H1 (cell line): ENCODE measurements around the gene PNCK. TPM values are rescaled to one million over a fixed set of nuclear protein-coding genes. Genes with fewer than 3 reads are reported as not detected.

Source experiments
- CTCF ChIA-PET: fragments of 300-600 bp; sonication (Branson Sonifier 250); formaldehyde crosslinking; loops from one replicate; lab custom pipeline; 2021; ENCODE audit not compliant: partially characterized antibody; lab: Charles Lee
- POLR2A ChIA-PET: fragments of 300-600 bp; sonication (Branson Sonifier 250); formaldehyde crosslinking; loops from one replicate; lab custom pipeline; 2021; ENCODE audit warnings: inconsistent platforms; ENCODE audit not compliant: partially characterized antibody; lab: Charles Lee
- DNase-seq, 2 experiments: peaks; one replicate each; pipeline versions ENCODE4 v3.0.0 to v3.0.0-alpha.2; 2010 to 2022; ENCODE audit warnings: low spot score in 2 of 2, low read depth in 1 of 2, mixed read lengths in 1 of 2
- FAIRE-seq: peaks from 2 replicates; lab custom pipeline; 2011; peaks lifted over from hg19 to GRCh38; lab: Jason Lieb, UNC
- H2AFZ ChIP-seq: 2 replicates; pipeline ENCODE4 v1.8.1; 2012; ENCODE audit warnings: low read length, inconsistent platforms
- H2AK5ac ChIP-seq: 2 replicates; pipeline ENCODE4 v1.6.1; 2013; ENCODE audit warnings: low read depth, low read length
- H2BK120ac ChIP-seq: replicated peaks from 2 replicates; pipeline ENCODE3; 2013; ENCODE audit warnings: low read depth, low read length, inconsistent platforms
- H2BK12ac ChIP-seq: 2 replicates; pipeline ENCODE4 v1.6.1; 2013; ENCODE audit warnings: low read depth, low read length
- H2BK15ac ChIP-seq: 2 replicates; pipeline ENCODE4 v1.6.1; 2013; ENCODE audit warnings: low read length
- H2BK20ac ChIP-seq: 2 replicates; pipeline ENCODE4 v1.6.1; 2013; ENCODE audit warnings: low read length
- H2BK5ac ChIP-seq: 2 replicates; pipeline ENCODE4 v1.6.1; 2013; ENCODE audit warnings: low read depth, low read length
- H3K14ac ChIP-seq: 2 replicates; pipeline ENCODE4 v1.6.1; 2013; ENCODE audit warnings: inconsistent platforms; ENCODE audit not compliant: insufficient read length
- H3K18ac ChIP-seq: 2 replicates; pipeline ENCODE4 v1.6.1; 2013; ENCODE audit warnings: low read length; ENCODE audit errors: extremely low read depth
- H3K23ac ChIP-seq: 2 replicates; pipeline ENCODE4 v1.6.1; 2013; ENCODE audit warnings: inconsistent platforms; ENCODE audit not compliant: insufficient read length
- H3K23me2 ChIP-seq: 2 replicates; pipeline ENCODE4 v1.6.1; 2013; ENCODE audit warnings: low read depth, low read length
- H3K27ac ChIP-seq: 2 replicates; pipeline ENCODE4 v1.6.1; 2011; ENCODE audit warnings: low read depth, low read length, inconsistent platforms
- H3K27me3 ChIP-seq, 4 experiments: replicated peaks in 1 of 4; 1 replicate in 1 of 4; 2 replicates in 3 of 4; pipeline versions ENCODE4 v1.6.1 to v1.8.1; 2011 to 2013; ENCODE audit warnings: low read length in 3 of 4, mild to moderate bottlenecking in 3 of 4, inconsistent platforms in 2 of 4, mixed read lengths in 2 of 4, moderate library complexity in 1 of 4; ENCODE audit not compliant: control insufficient read depth in 3 of 4, insufficient read depth in 3 of 4; ENCODE audit errors: extremely low read depth in 1 of 4
- H3K36me3 ChIP-seq, 4 experiments: 2 replicates each; pipeline versions ENCODE4 v1.6.1 to v1.8.1; 2011 to 2013; ENCODE audit warnings: mild to moderate bottlenecking in 4 of 4, low read length in 3 of 4, moderate library complexity in 2 of 4, control low read depth in 1 of 4, inconsistent platforms in 1 of 4; ENCODE audit not compliant: insufficient read depth in 4 of 4, control insufficient read depth in 2 of 4
- H3K4ac ChIP-seq: replicated peaks from 2 replicates; pipeline ENCODE3; 2013; ENCODE audit warnings: low read length, low read depth, mixed read lengths, inconsistent platforms; ENCODE audit not compliant: insufficient read length
- H3K4me1 ChIP-seq, 4 experiments: replicated peaks in 1 of 4; 1 replicate in 1 of 4; 2 replicates in 3 of 4; pipeline versions ENCODE4 v1.6.1 to v1.8.1; 2011 to 2013; ENCODE audit warnings: low read length in 3 of 4, inconsistent platforms in 2 of 4, mixed read lengths in 1 of 4; ENCODE audit not compliant: insufficient read depth in 4 of 4, control insufficient read depth in 3 of 4
- H3K4me2 ChIP-seq, 2 experiments: 2 replicates each; pipeline versions ENCODE4 v1.6.1 to v1.8.1; 2011 to 2013; ENCODE audit warnings: low read depth in 2 of 2, low read length in 2 of 2, control low read depth in 1 of 2, inconsistent platforms in 1 of 2, mild to moderate bottlenecking in 1 of 2; ENCODE audit not compliant: insufficient read depth in 1 of 2
- H3K4me3 ChIP-seq, 4 experiments: fragments of 200-600, 300-600 bp in 1 of 4; sonication (generic), shearing (Covaris generic), sonication (Bioruptor Twin) in 1 of 4; 2 replicates each; pipeline versions ENCODE4 v1.5.1 to v1.8.1; 2011 to 2016; ENCODE audit warnings: low read length in 4 of 4, low read depth in 3 of 4, control low read depth in 2 of 4, inconsistent platforms in 2 of 4, mild to moderate bottlenecking in 2 of 4, mixed read lengths in 1 of 4, moderate library complexity in 1 of 4; ENCODE audit not compliant: insufficient read depth in 2 of 4; ENCODE audit errors: extremely low read depth in 1 of 4
- H3K56ac ChIP-seq: replicated peaks from 2 replicates; pipeline ENCODE3; 2013; ENCODE audit warnings: low read depth, mild to moderate bottlenecking, mixed read lengths, low read length, inconsistent platforms; ENCODE audit not compliant: insufficient read length
- H3K79me1 ChIP-seq: 2 replicates; pipeline ENCODE4 v1.6.1; 2013; ENCODE audit warnings: low read depth, low read length, control low read depth
- H3K79me2 ChIP-seq, 2 experiments: 2 replicates each; pipeline versions ENCODE4 v1.6.1 to v1.8.1; 2012 to 2013; ENCODE audit warnings: low read length in 2 of 2, mild to moderate bottlenecking in 2 of 2, inconsistent platforms in 1 of 2; ENCODE audit not compliant: insufficient read depth in 2 of 2, control insufficient read depth in 1 of 2
- H3K9ac ChIP-seq, 4 experiments: replicated peaks in 1 of 4; 1 replicate in 1 of 4; 2 replicates in 3 of 4; pipeline versions ENCODE4 v1.6.1 to v1.8.1; 2011 to 2013; ENCODE audit warnings: low read depth in 3 of 4, low read length in 3 of 4, control low read depth in 2 of 4, mild to moderate bottlenecking in 2 of 4, moderate library complexity in 2 of 4, inconsistent platforms in 1 of 4; ENCODE audit errors: extremely low read depth in 1 of 4
- H3K9me3 ChIP-seq, 2 experiments: 2 replicates each; pipeline versions ENCODE4 v1.6.1 to v1.8.1; 2012 to 2013; ENCODE audit warnings: mild to moderate bottlenecking in 2 of 2, moderate library complexity in 2 of 2, control low read depth in 1 of 2, inconsistent platforms in 1 of 2, low read depth in 1 of 2, low read length in 1 of 2, mixed read lengths in 1 of 2; ENCODE audit not compliant: insufficient read depth in 2 of 2
- H4K20me1 ChIP-seq, 2 experiments: replicated peaks in 1 of 2; 2 replicates each; pipeline versions ENCODE3 to v1.8.1; 2011 to 2013; ENCODE audit warnings: inconsistent platforms in 2 of 2, low read length in 2 of 2, mild to moderate bottlenecking in 1 of 2; ENCODE audit not compliant: insufficient read depth in 2 of 2, control insufficient read depth in 1 of 2
- H4K5ac ChIP-seq: 2 replicates; pipeline ENCODE4 v1.6.1; 2013; ENCODE audit warnings: low read length, low read depth, mixed read lengths, inconsistent platforms; ENCODE audit not compliant: insufficient read length
- H4K8ac ChIP-seq: 2 replicates; pipeline ENCODE4 v1.8.0; 2013; ENCODE audit warnings: mild to moderate bottlenecking, moderate library complexity, low read length, inconsistent platforms; ENCODE audit not compliant: insufficient read depth; ENCODE audit errors: extremely low read depth
- H4K91ac ChIP-seq: replicated peaks from 2 replicates; pipeline ENCODE3; 2013; ENCODE audit warnings: low read length, mixed read lengths, inconsistent platforms; ENCODE audit not compliant: insufficient read length
- E2F6 ChIP-seq: IDR thresholded peaks from 2 replicates; pipeline ENCODE4 v1.6.1; 2012; ENCODE audit warnings: inconsistent platforms
- JUND ChIP-seq: IDR thresholded peaks from 2 replicates; pipeline ENCODE4 v1.6.1; 2011; ENCODE audit warnings: mild to moderate bottlenecking, improper control_type of control experiment, low read length
- KDM1A ChIP-seq: fragments of 200-600, 300-600 bp; sonication (generic); IDR thresholded peaks from 2 replicates; pipeline ENCODE4 v1.7.1; 2016; ENCODE audit warnings: mild to moderate bottlenecking, low read length, borderline replicate concordance
- POLR2A ChIP-seq, 2 experiments: IDR thresholded peaks; 1 replicate in 1 of 2; 2 replicates in 1 of 2; pipeline ENCODE4 v1.6.1; 2011; ENCODE audit warnings: low read depth in 2 of 2, low read length in 2 of 2, mild to moderate bottlenecking in 2 of 2; ENCODE audit errors: control extremely low read depth in 1 of 2
- RFX5 ChIP-seq: IDR thresholded peaks from 2 replicates; pipeline ENCODE4 v1.6.1; 2011; ENCODE audit warnings: low read depth, low read length, improper control_type of control experiment, borderline replicate concordance
- SIX5 ChIP-seq: IDR thresholded peaks from 2 replicates; pipeline ENCODE4 v1.6.1; 2011; ENCODE audit warnings: mild to moderate bottlenecking, low read depth, low read length
- WGBS, 2 experiments: shearing (Covaris generic) in 1 of 2; methylation state at CpG; one replicate each; pipeline versions ENCODE4 v1.1.6 to v1.1.7; 2013 to 2015; ENCODE audit warnings: low lambda C conversion rate in 2 of 2, mixed read lengths in 2 of 2, inconsistent platforms in 1 of 2, low coverage in 1 of 2, missing lambda C conversion rate in 1 of 2; ENCODE audit not compliant: insufficient replicate concordance in 2 of 2, insufficient coverage in 1 of 2, insufficient read length in 1 of 2; ENCODE audit errors: extremely low coverage in 1 of 2, missing lambda C conversion rate in 1 of 2; 5-methylcytosine and 5-hydroxymethylcytosine counted together
- polyA plus RNA-seq, 7 experiments: library from polyadenylated mRNA; depleted of rRNA in 3 of 7; stranded (reverse) in 5 of 7; unstranded in 2 of 7; fragments of >200 nt in 5 of 7; fragments of 200-250 nt in 2 of 7; gene quantifications; 1 replicate in 5 of 7; 2 replicates in 1 of 7; 4 replicates in 1 of 7; pipeline versions ENCODE4 v1.2.1 to v1.2.3, GENCODE V29; 2011 to 2013; ENCODE audit warnings: missing spikeins in 2 of 7, mixed read lengths in 2 of 7
- total RNA-seq: library from RNA; stranded (reverse); fragmentation: NEBNext Ultra II Directional; extraction: Animal tissue kit (Norgen Biotek cat#: 25700); gene quantifications from 2 replicates; pipeline ENCODE4 v1.2.1, GENCODE V29; 2021

Gene PNCK
- total and polyA plus RNA-seq, 2 of the 8 experiments (the other 6 are each of a cell fraction or from before 2014, with no cell fraction given), result 6.2 to 6.3 TPM

GRCh38 chrX:153686711-153687110 lies 13.1 kb upstream of the PNCK start:
- H3K9ac ChIP-seq, result peak overlapping the region in 2 of 4 experiments; percentile 5 to 63; a peak in 1 of 7 replicates
- POLR2A ChIA-PET, result interaction anchor here (1.0 to 2.3 kb wide), 8 partner anchors 8 to 109 kb away, joined by 3 to 11 read pairs (median 4); partner anchors contain the start of genes BCAP31 and PNCK

More at GRCh38 chrX:153686711-153687110, 13.1 kb upstream of the PNCK start:
- no CpG with 5 or more reads among the region's 9 CpGs for WGBS, 2 experiments
- no peaks in the 10 kb centered on the region; the same call in 1 of the 2 replicates for H3K79me1 ChIP-seq
- H4K20me1 ChIP-seq, result peaks cover 2 to 3% of the 10 kb centered on the region in 2 experiments
- no peak overlapping the region for H4K5ac ChIP-seq
- peak overlapping the region; percentile 51; the same call in 1 of the 2 replicates for H4K8ac ChIP-seq
- no peak overlapping the region for H2BK5ac ChIP-seq
- peaks cover 0 to 13% of the 10 kb centered on the region in 2 experiments; a peak in 3 of 4 replicates for H3K79me2 ChIP-seq
- CTCF ChIA-PET, result interaction anchor here (1.0 to 2.1 kb wide), 9 partner anchors 8 to 147 kb away, joined by 3 to 10 read pairs (median 5); no protein-coding TSS in a partner anchor
- H2BK12ac ChIP-seq, result 0 out of 2 replicates have a peak overlapping the region, but pooled peaks have one; percentile 50
- no peak overlapping the region for H3K27ac ChIP-seq
- no peak overlapping the region for H2AK5ac ChIP-seq
- no peak overlapping the region for H2BK120ac ChIP-seq
- no peak overlapping the region for H3K4ac ChIP-seq
- no peaks in the 10 kb centered on the region for H3K27me3 ChIP-seq
- no peak overlapping the region; the same call in 1 of the 2 replicates for H3K18ac ChIP-seq
- TF ChIP-seq POLR2A (IDR thresholded peaks at IDR 0.05; ENCODE audit: control extremely low read depth in 1 of 2, low read depth in 2 of 2, low read length in 2 of 2) (no peak; a peak in 1 of 3 replicates), E2F6 (no peak), JUND (no peak), SIX5 (no peak), RFX5 (no peak), KDM1A (no peak)
- peak overlapping the region in 1 of 4 experiments; percentile 55; a peak in 1 of 8 replicates for H3K4me3 ChIP-seq
- H2AFZ ChIP-seq, result no peak overlapping the region
- H4K91ac ChIP-seq, result no peak overlapping the region
- H3K4me1 ChIP-seq, result peaks cover 0 to 27% (median 11%) of the 10 kb centered on the region in 4 experiments; a peak in 6 of 7 replicates
- no peak overlapping the region for H2BK20ac ChIP-seq
- no peak overlapping the region for H2BK15ac ChIP-seq
- H3K9me3 ChIP-seq, result peaks cover 4 to 5% of the 10 kb centered on the region in 2 experiments; a peak in 2 of 4 replicates
- no peak overlapping the region for H3K56ac ChIP-seq
- H3K23me2 ChIP-seq, result no peaks in the 10 kb centered on the region
- no peak overlapping the region for H3K14ac ChIP-seq
- H3K4me2 ChIP-seq, result peak overlapping the region; percentile 45 to 57
- FAIRE-seq (no peak), DNase-seq (peak in 1 of 2 experiments; percentile 48)
- H3K23ac ChIP-seq, result no peak overlapping the region
- peaks cover 0 to 16% (median 0%) of the 10 kb centered on the region in 4 experiments; a peak in 1 of 8 replicates for H3K36me3 ChIP-seq
